Measurements from ENCODE around the gene BLID.

The BLID gene

GRCh38 chr11:122105044-122105758 lies 10.8 kb downstream of the BLID start:
- peak in 6 of 14 donors; percentile 30 to 67 (median 51) for DNase-seq

- DNase-seq = peak in 1 of 14 donors; percentile 14
These were observed 11.7 kb downstream of the BLID start for GRCh38 chr11:122104341-122104740.

- no peak for DNase-seq
These were observed 12.3 kb downstream of the BLID start for GRCh38 chr11:122103726-122104125.

GRCh38 chr11:122103321-122103720 lies 12.7 kb downstream of the BLID start:
- DNase-seq = no peak

- DNase-seq = no peak
These were observed 13.6 kb downstream of the BLID start for GRCh38 chr11:122102426-122102825.

- DNase-seq = peak in 13 of 14 donors; percentile 7 to 88 (median 71)
These were observed 14.3 kb downstream of the BLID start for GRCh38 chr11:122101625-122102291.

- peak in 9 of 14 donors; percentile 41 to 83 (median 56) for DNase-seq
These were observed 15.3 kb downstream of the BLID start for GRCh38 chr11:122100756-122101080.

- DNase-seq = peak in 6 of 14 donors; percentile 40 to 83 (median 62)
These were observed 15.8 kb downstream of the BLID start for GRCh38 chr11:122100037-122100755.

- DNase-seq = peak in 3 of 14 donors; percentile 25 to 54 (median 31)
These were observed 16.5 kb downstream of the BLID start for GRCh38 chr11:122099374-122100036.

GRCh38 chr11:122098261-122098980 lies 17.6 kb downstream of the BLID start:
- DNase-seq = no peak

- peak in 3 of 14 donors; percentile 23 to 63 (median 55) for DNase-seq
These were observed 18.5 kb downstream of the BLID start for GRCh38 chr11:122097419-122098001.

- no peak for DNase-seq
These were observed 19.5 kb downstream of the BLID start for GRCh38 chr11:122096272-122097112.

GRCh38 chr11:122095681-122096262 lies 20.2 kb downstream of the BLID start:
- DNase-seq = no peak

- no peak for DNase-seq
These were observed 21.2 kb downstream of the BLID start for GRCh38 chr11:122094836-122095235.

GRCh38 chr11:122093731-122094275 lies 22.2 kb downstream of the BLID start:
- DNase-seq = no peak

GRCh38 chr11:122091835-122092234 lies 24.2 kb downstream of the BLID start:
- DNase-seq = no peak

GRCh38 chr11:122089111-122089510 lies 26.9 kb downstream of the BLID start:
- no peak for DNase-seq

GRCh38 chr11:122085712-122086111 lies 30.3 kb downstream of the BLID start:
- no peak for DNase-seq

GRCh38 chr11:122085264-122085663 lies 30.8 kb downstream of the BLID start:
- no peak for DNase-seq

- no peak for DNase-seq
These were observed 33.8 kb downstream of the BLID start for GRCh38 chr11:122082205-122082604.

All from C1 segment of cervical spinal cord (tissue), 14 donors.